ENCODE data around the gene TRPC4AP. TPM values are rescaled to one million over a fixed set of nuclear protein-coding genes. Genes with fewer than 3 reads are reported as not detected.

Gene TRPC4AP
- total RNA-seq, 2 experiments from 2014 or later: 48.2 to 49.1 TPM

DNA sequence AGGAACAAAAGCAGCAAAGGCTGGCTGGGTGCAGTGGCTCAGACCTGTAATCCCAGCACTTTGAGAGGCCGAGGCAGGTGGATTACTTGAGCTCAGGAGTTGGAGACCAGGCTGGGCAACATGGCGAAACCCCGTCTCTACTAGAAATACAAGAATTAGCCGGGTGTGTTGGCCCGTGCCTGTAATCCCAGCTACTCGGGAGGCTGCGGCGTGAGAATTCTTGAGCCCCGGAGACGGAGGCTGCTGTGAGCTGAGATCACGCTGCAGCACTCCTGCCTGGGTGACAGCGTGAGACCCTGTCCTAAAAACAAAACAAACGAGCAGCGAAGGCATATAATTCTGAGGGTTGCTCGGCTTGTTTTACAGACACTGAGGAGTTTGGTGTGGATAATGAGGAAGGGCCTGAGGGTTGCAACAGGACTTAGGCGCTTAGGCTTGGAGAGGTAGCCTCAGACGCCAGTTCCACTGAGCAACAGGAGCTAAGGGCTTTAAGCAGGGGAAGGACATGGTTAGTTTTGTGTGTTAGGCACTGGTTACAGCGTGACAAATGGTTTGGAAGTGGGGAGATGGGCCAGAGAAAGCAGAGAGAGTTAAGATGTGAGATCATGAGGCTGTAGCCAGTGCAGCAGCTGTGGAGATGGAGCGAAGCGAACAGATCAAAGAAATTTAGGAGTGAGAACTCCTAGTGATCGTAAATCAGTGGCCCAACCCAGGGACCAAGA lies 135.7 kb downstream of the TRPC4AP start:
- POLR2A ChIA-PET: interaction anchor here (1.0 to 2.0 kb wide), 2 partner anchors 80 to 83 kb away, joined by 9 to 10 read pairs; partner anchors contain the start of gene ACSS2

DNA sequence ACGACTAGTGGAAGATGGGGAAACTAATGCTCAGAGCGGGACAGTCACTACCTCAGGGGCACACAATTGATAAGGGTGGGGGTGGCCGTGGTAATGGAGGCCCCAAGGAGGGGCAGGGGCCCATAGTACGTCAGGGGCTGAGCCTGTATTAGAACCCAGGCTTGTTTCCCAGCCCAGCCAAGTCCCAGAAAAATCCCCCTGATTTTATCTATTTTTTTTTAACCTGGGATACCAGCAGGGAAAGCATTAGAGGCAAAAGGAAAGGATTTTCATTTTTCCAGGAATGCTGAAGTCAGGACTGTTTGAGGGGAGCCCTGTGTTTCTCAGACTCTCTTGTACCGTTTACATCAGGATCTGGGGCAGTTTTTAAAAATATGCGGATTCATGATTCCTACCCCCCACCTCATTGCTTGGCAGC lies 136.6 kb downstream of the TRPC4AP start:
- CTCF ChIA-PET: interaction anchor here (0.5 to 6.3 kb wide), 4 partner anchors 25 to 1636 kb away, joined by 3 to 67 read pairs (median 3); partner anchors contain the start of genes ACSS2 and GGT7
- POLR2A ChIA-PET: interaction anchor here (0.6 to 2.0 kb wide), 4 partner anchors 80 to 279 kb away, joined by 3 to 11 read pairs (median 8); partner anchors contain the start of genes ACSS2 and PIGU

More for the DNA sequence above, 135.7 kb downstream of the TRPC4AP start:
- CTCF ChIA-PET: interaction anchor here (0.7 to 6.3 kb wide), 4 partner anchors 83 to 1830 kb away, joined by 4 to 67 read pairs (median 6); partner anchors contain the start of genes ACSS2 and GGT7

DNA sequence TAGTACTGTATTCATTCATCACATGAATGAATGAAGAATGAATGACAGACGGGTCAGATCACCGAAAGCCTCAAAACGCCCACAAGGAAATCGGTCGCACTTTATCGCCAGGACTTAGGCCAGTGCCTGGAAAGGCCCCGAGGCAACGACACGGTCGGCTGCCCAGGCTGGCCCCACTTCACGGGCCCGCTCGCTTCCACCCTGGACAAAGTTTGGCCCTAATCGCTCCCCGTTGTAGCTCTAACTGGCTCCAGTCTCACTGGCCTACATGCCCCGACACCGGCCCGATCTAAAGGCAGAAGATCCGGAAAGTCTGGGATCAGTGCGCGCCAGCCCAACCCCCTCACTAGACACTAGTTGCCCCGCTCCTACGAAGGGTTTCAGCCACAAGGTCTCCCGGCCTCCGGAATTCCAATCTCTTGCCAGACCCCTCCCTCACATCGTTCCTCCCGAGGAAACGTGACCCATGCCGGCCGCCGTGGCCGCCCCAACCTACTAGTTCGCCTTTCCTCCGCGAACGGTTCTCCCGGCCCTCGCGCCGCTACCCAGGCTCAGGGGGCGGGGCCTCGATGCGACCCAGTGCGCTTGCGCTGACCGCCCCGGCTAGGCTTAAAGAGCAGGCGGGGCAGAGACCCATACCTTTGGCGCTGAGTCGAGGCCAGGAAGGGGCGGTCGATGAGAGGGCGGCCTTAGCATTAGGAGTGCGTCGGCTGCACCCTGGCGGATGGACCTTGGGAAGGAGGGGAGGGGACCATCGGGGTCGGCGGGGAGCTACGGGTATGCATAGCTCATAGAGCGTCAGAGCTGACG lies 137.2 kb downstream of the TRPC4AP start, which contains the start of the genes GSS and MYH7B:
Gene GSS (minus strand): TSS at position 576 of the 810 bp plus-strand sequence. CDS start 3,954 bp downstream, outside the sequence.
Gene MYH7B (plus strand): TSS at position 638 of the 810 bp plus-strand sequence. CDS start 22,138 bp downstream, outside the sequence.
- POLR2A ChIA-PET: interaction anchor here (0.6 to 2.0 kb wide), 4 partner anchors 79 to 278 kb away, joined by 3 to 11 read pairs (median 8); partner anchors contain the start of genes ACSS2 and PIGU
- CTCF ChIA-PET: interaction anchor here (0.5 to 6.3 kb wide), 4 partner anchors 25 to 1636 kb away, joined by 3 to 67 read pairs (median 3); partner anchors contain the start of genes ACSS2 and GGT7

DNA sequence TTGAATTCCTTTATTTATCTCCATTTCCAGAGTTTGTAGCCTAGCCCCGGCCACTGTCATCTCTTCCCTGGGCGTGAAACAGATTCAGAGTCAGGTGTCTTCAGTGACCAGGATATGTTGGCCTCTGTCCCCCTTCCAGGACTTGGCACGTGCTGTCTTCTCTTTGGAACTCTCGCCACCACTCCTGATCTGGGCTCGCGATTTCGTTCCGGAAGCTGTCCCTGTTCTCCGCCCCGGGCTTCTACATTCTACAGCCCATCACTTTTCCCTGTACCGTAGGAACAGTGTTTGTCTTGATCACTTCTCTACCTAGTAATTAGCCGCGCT lies 137.7 kb downstream of the TRPC4AP start:
- ChIA-PET CTCF (interaction anchor here (6.3 kb wide), 1 partner anchor 81 kb away, joined by 67 read pairs; the partner anchor contains the start of genes ACSS2 and GGT7), POLR2A (interaction anchor here (1.5 to 2.0 kb wide), 2 partner anchors 79 to 81 kb away, joined by 10 to 11 read pairs; partner anchors contain the start of gene ACSS2)

DNA sequence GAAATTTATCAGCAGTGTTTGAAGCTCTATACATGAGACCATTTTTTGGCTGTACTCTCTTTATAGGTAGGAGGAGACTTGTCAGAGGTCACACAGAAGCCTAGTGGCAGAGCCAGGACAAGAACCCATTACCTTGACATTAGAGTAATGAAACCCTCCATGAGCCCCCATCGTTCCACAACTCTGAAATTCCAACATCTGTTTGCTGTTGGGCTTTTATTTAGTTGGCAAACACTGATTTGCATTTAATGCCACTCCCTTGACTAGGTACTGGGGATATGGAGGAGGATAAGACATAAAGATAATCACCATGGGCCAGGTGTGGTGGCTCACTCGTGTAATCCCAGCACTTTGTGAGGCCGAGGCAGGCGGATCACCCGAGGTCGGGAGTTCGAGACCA lies 138.6 kb downstream of the TRPC4AP start:
- POLR2A ChIA-PET: no interaction called here
- CTCF ChIA-PET: interaction anchor here (6.3 kb wide), 1 partner anchor 80 kb away, joined by 67 read pairs; the partner anchor contains the start of genes ACSS2 and GGT7

DNA sequence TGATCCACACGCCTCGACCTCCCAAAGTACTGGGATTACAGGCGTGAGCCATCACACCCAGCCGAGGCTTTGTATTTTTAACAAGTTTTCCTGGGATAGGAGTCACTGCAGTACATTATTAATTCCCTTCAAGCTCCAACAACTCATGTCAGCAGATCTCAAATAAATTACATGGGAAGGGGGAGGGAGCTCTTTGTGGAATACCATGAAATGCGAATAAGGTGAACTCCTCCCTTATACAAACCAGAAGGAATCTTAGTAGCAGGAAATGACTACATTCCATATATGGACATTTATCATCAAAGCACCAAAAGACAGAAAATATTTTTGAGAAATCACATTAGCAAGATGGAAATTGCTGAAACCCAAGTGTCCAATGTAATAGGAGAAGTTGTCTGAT lies 139.9 kb downstream of the TRPC4AP start:
- POLR2A ChIA-PET: no interaction called here
- CTCF ChIA-PET: interaction anchor here (1.3 kb wide), 1 partner anchor 79 kb away, joined by 3 read pairs; no protein-coding TSS in a partner anchor

Other genes with a start within 250 kb of the TRPC4AP start
- 10 to 100 TPM in 1 of 2 experiments, 1 to 10 TPM in 1; 7.3 to 10.1 TPM for gene GGT7, start 220.0 kb downstream of the TRPC4AP start, total RNA-seq
- gene ACSS2, start 216.2 kb downstream of the TRPC4AP start, total RNA-seq: 1 to 10 TPM; 7.4 to 8.5 TPM
- 10 to 100 TPM; 62.8 to 65.6 TPM for gene GSS, start 137.0 kb downstream of the TRPC4AP start, total RNA-seq
- under 1 TPM; 0.17 to 0.19 TPM for gene MYH7B, start 136.9 kb downstream of the TRPC4AP start, total RNA-seq
- 10 to 100 TPM; 18.8 to 19.0 TPM for gene EDEM2, start 54.5 kb upstream of the TRPC4AP start, total RNA-seq
- 1 to 10 TPM; 3.5 to 3.8 TPM for gene PROCR, start 79.3 kb upstream of the TRPC4AP start, total RNA-seq
- gene MMP24, start 133.9 kb upstream of the TRPC4AP start, total RNA-seq: under 1 TPM in 1 of 2 experiments, not detected in 1; 0.04 TPM
- 10 to 100 TPM; 28.4 to 29.9 TPM for gene MMP24OS, start 185.3 kb upstream of the TRPC4AP start, total RNA-seq
- gene EIF6, start 192.0 kb upstream of the TRPC4AP start, total RNA-seq: 100 to 1,000 TPM; 190 to 192 TPM
- gene FAM83C, start 199.6 kb upstream of the TRPC4AP start, total RNA-seq: not detected

Data from activated CD8-positive, alpha-beta memory T cell treated with anti-CD3 and anti-CD28 coated beads for 36 hours (primary cell).